ENCODE measurements around the gene TLK2.

DNA sequence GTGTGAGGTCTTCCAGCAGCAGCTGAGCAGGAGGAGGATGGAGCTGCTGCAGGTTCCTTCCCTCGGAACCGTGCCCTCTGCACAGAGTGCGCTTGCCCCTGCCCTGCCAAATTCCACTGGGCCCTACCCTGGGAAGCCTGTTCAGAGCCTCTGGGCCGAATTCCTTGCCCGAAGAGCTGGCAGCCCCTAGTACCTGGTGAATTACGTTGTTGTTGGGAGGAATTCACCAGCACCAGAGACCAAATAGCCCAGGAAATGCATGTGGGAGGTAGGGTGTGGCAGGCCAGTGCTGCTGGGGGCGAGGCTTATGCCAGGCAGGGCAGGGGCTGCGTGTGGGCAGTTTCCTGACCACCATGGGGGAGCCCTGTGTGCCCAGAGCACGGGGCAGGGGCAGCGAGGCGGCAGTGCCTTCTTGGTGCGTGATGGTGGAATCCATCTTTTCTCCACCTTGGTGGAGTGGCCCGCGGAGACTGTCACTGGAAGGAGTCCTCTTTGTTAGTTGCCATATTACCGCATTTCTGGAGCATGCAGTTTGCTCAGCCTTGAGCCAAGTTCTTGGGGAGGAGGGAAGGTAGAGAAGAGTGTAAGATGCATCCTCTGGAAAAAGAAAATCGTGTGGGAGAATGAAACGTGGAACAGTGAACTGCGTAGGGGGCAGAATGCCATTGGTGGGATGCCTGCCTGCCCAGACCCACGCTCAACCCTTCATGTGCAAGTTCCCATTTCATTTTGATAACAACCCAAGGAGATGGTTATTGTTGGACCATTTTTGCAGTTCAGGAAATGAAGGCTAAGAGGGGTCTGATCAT lies 151.1 kb downstream of the TLK2 start:
- TF ChIP-seq, protein P1, sequence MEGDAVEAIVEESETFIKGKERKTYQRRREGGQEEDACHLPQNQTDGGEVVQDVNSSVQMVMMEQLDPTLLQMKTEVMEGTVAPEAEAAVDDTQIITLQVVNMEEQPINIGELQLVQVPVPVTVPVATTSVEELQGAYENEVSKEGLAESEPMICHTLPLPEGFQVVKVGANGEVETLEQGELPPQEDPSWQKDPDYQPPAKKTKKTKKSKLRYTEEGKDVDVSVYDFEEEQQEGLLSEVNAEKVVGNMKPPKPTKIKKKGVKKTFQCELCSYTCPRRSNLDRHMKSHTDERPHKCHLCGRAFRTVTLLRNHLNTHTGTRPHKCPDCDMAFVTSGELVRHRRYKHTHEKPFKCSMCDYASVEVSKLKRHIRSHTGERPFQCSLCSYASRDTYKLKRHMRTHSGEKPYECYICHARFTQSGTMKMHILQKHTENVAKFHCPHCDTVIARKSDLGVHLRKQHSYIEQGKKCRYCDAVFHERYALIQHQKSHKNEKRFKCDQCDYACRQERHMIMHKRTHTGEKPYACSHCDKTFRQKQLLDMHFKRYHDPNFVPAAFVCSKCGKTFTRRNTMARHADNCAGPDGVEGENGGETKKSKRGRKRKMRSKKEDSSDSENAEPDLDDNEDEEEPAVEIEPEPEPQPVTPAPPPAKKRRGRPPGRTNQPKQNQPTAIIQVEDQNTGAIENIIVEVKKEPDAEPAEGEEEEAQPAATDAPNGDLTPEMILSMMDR (optimal IDR thresholded peaks at IDR 0.05 in 1 of 3, IDR thresholded peaks at IDR 0.05 in 1 of 3, conservative IDR thresholded peaks at IDR 0.05 in 1 of 3; ENCODE audit: extremely low read depth in 1 of 3, insufficient read depth in 2 of 3, low read length in 3 of 3), result no peak
- no peak for TF ChIP-seq EZH2 (IDR thresholded peaks at IDR 0.05; ENCODE audit: low read length)

All from keratinocyte (primary cell).